Testis (tissue), 3 donors: Measurements from ENCODE around the gene PIH1D1. TPM values are rescaled to one million over a fixed set of nuclear protein-coding genes. Genes with fewer than 3 reads are reported as not detected.

ENCODE experiments used
- DNase-seq: peaks from one replicate; pipeline ENCODE4 v3.0.0-alpha.2; 2019
- H3K27ac ChIP-seq, 2 donors: fragments of 200-600 bp; sonication (generic); one replicate each; pipeline ENCODE4 v1.5.1; 2019
- H3K27me3 ChIP-seq: fragments of 200-600 bp; sonication (generic); one replicate; pipeline ENCODE4 v1.5.1; 2019
- H3K36me3 ChIP-seq: fragments of 200-600 bp; sonication (generic); one replicate; pipeline ENCODE4 v1.5.1; 2017; ENCODE audit warnings: low read depth; ENCODE audit errors: missing control alignments
- H3K4me1 ChIP-seq: fragments of 200-600 bp; sonication (generic); one replicate; pipeline ENCODE4 v1.5.1; 2019
- H3K4me3 ChIP-seq, 2 donors: fragments of 200-600 bp; sonication (generic); one replicate each; pipeline ENCODE4 v1.5.1; 2017 to 2019
- H3K9me3 ChIP-seq: fragments of 200-600 bp; sonication (generic); one replicate; pipeline ENCODE4 v1.5.1; 2017
- POLR2A ChIP-seq: fragments of 450-650 bp; IDR thresholded peaks from one replicate; pipeline ENCODE4 v1.6.1; 2017; ENCODE audit warnings: antibody characterized with exemption, mild to moderate bottlenecking, moderate library complexity
- WGBS, 2 donors: methylation state at CpG; one replicate each; pipeline ENCODE4 v1.1.5; 2018; 5-methylcytosine and 5-hydroxymethylcytosine counted together
- intact Hi-C: fragments of 100-400 bp; cut with DNase I; formaldehyde crosslinking; loops from one replicate; pipeline ENCODE4 v1.15.1; 2023; ENCODE audit warnings: low total_unique reads
- polyA plus RNA-seq: library from polyadenylated mRNA; stranded (reverse); fragments of 350-450 nt; fragmentation: Illumina TruSeq; extraction: RNeasy Lipid Tissue Mini Kit (QIAGEN cat#74804); gene quantifications from one replicate; pipeline ENCODE4 v1.2.3, GENCODE V29; 2014; ENCODE audit warnings: low read depth, low replicate concordance; ENCODE audit not compliant: insufficient read depth
- total RNA-seq, 2 donors: library from RNA; depleted of rRNA; stranded (reverse); fragments of >200 nt; gene quantifications; one replicate each; pipeline ENCODE4 v1.2.3, GENCODE V29; 2016
- TF ChIP-seq, protein P1 (sequence below), 3 experiments: fragments of 450-650 bp in 2 of 3; fragments of 200-600 bp in 1 of 3; sonication (generic) in 1 of 3; IDR thresholded peaks; one replicate each; pipeline ENCODE4 v1.5.1; 2016 to 2019; ENCODE audit warnings: antibody characterized with exemption in 3 of 3, mild to moderate bottlenecking in 2 of 3, moderate library complexity in 1 of 3

Gene PIH1D1
- total and polyA plus RNA-seq, 3 donors from 2014 or later = 45.9 to 55.3 (median 49.6) TPM

DNA sequence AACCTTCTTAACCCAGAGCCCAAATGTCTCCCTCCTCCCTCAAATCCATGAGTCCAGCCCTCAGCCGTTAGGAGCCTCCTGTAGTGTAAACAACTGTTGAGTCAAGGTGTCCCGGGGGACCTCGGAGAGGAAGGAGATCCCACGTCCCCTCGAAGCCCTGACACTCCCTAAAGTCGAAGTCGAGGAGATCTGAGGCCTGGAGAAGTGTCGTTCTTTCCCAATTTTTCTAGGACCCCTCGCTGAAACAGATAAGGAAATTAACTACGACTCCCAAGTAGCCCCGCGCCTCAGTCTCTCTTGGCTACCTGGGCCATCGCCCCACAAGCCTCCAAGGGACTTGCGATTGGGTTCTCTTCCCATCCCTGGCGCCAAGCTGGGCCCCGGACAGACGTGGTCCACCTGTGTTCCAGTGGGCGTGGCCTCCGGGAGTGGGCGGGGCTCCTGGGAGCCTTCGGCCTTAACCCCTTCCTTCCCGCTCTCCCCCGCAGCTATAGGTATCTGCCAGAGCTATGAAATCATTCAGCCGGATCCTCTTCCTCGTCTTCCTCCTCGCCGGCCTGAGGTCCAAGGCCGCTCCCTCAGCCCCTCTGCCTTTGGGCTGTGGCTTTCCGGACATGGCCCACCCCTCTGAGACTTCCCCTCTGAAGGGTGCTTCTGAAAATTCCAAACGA, 25.6 kb downstream of the PIH1D1 start:
- DNase-seq = peak; percentile 50
- no peaks in the 10 kb centered on the region for H3K36me3 ChIP-seq
- no peak overlapping the region for H3K4me3 ChIP-seq
- 4 to 5% methylated on average over 22 to 30 of the region's 30 CpGs for WGBS, 2 donors
- no peaks in the 10 kb centered on the region for H3K9me3 ChIP-seq
- peaks cover 35% of the 10 kb centered on the region for H3K4me1 ChIP-seq
- no peak overlapping the region for H3K27ac ChIP-seq
- intact Hi-C loops = no loop called here
- H3K27me3 ChIP-seq = peaks cover 4% of the 10 kb centered on the region
- no peak for TF ChIP-seq POLR2A
- TF ChIP-seq, protein P1, sequence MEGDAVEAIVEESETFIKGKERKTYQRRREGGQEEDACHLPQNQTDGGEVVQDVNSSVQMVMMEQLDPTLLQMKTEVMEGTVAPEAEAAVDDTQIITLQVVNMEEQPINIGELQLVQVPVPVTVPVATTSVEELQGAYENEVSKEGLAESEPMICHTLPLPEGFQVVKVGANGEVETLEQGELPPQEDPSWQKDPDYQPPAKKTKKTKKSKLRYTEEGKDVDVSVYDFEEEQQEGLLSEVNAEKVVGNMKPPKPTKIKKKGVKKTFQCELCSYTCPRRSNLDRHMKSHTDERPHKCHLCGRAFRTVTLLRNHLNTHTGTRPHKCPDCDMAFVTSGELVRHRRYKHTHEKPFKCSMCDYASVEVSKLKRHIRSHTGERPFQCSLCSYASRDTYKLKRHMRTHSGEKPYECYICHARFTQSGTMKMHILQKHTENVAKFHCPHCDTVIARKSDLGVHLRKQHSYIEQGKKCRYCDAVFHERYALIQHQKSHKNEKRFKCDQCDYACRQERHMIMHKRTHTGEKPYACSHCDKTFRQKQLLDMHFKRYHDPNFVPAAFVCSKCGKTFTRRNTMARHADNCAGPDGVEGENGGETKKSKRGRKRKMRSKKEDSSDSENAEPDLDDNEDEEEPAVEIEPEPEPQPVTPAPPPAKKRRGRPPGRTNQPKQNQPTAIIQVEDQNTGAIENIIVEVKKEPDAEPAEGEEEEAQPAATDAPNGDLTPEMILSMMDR (IDR thresholded peaks at IDR 0.05) = no peak

DNA sequence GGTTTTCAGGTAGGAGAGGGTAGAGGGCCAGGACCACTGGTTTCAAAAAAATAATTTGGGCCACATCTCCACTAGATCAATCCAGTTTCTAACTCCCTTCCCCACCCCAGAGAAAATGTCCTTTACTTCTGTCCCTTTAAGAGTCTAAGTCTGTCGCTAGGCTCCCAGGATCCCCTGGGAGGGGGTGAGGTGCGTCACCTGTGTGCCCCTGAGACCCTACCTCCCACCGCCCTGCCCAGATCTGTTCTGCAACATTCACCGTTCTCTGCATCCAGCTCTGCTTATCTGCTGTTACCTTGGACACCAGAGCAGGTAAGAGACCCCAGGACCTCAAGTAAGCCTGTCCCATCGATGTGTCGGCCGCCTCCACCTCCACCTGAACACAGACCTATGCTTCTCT, 26.4 kb downstream of the PIH1D1 start, which contains the start of gene GFY:
Gene GFY, plus strand, starts transcription at position 211 of the 400 bp plus-strand sequence. CDS start 1,043 bp downstream, outside the sequence.
- no peak within 1 kb of the TSS for H3K4me3 ChIP-seq
- TF ChIP-seq, protein P1 (IDR thresholded peaks at IDR 0.05) = no peak
- no peak for TF ChIP-seq POLR2A
- WGBS, 2 donors = 53 to 61% methylated on average over 7 of the region's 7 CpGs
- H3K27ac ChIP-seq = no peak within 1 kb of the TSS
- no peaks in the 10 kb centered on the region for H3K36me3 ChIP-seq
- no peak for DNase-seq
- no peaks in the 10 kb centered on the region for H3K9me3 ChIP-seq
- H3K27me3 ChIP-seq = peaks cover 4% of the 10 kb centered on the region
- intact Hi-C loops = no loop called here
- peaks cover 35% of the 10 kb centered on the region for H3K4me1 ChIP-seq

DNA sequence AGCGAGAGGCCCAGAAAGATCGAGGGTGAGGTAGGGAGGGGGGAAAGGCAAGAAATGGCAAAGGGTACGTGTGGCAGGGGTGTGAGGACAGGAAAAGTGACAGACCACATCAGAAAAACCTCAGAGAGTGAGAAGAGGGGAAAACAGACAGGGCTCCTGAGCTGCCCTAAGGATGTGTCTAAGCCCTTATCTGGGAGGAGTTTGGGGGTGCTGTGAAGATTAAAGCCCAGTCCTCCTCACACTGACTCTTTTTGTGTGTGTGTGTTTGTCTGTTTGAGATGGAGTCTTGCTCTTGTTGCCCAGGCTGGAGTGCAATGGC, 27.7 kb downstream of the PIH1D1 start:
- peaks cover 35% of the 10 kb centered on the region for H3K4me1 ChIP-seq
- peaks cover 4% of the 10 kb centered on the region for H3K27me3 ChIP-seq
- intact Hi-C loops = no loop called here

DNA sequence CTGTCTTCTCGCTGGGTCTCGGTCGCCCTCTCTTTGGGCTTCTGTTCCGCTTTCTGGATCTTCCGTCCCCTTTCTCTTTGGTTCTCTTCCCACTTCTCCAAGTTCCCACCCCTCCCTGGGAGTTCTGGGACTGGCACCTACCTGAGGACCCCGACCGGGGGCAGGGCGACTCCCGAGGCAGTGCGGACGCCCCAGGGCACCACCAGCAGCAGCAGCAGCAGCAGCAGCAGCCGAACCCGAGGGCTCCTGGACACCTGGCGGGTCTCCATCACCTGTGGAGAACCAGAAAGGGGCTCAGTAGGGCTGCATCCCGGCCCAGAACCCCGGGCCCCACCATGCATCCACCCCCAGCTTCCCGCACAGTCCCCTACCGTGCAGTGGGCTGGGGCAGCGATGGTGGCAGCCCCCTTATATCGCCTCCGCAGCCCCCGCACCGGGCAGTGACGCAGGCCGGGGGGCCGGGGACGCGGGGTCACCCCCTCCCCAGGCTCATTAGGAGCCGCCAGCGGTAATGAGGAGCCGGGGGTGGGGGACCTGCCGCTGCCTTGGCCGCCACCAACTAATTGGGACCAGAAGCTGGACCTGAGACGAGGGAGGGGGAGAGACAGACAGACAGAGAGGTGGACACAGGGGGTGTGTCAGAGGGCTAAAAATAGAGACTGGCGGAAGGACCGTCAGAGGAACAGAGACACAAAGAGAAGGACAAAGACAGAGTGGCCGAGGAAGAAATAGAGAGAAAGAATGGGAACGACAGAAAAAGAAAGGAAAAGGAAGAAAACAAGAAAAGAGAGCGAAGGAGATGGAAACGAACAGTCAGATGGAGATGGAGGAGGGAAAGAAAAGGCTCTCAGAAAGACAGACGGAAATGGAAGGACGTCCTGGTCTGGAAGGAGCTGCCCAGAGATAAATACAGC, 28.3 kb downstream of the PIH1D1 start, which contains the start of gene PTH2:
Gene PTH2, minus strand, starts transcription at position 371 of the 914 bp plus-strand sequence. Its CDS starts 102 bp downstream, at position 269.
- no peak for DNase-seq
- intact Hi-C loops = no loop called here
- WGBS, 2 donors = 5 to 6% methylated on average over 32 to 42 of the region's 42 CpGs
- peaks cover 4% of the 10 kb centered on the region for H3K27me3 ChIP-seq
- no peak within 1 kb of the TSS for H3K27ac ChIP-seq
- TF ChIP-seq POLR2A = no peak
- TF ChIP-seq, protein P1 (IDR thresholded peaks at IDR 0.05) = no peak
- no peaks in the 10 kb centered on the region for H3K36me3 ChIP-seq
- peaks cover 35% of the 10 kb centered on the region for H3K4me1 ChIP-seq
- peak within 1 kb of the TSS in 1 of 2 donors; percentile 10 for H3K4me3 ChIP-seq
- no peaks in the 10 kb centered on the region for H3K9me3 ChIP-seq

More for the DNA sequence above, 27.7 kb downstream of the PIH1D1 start:
- Histone ChIP-seq H3K27ac (no peak overlapping the region), H3K36me3 (no peaks in the 10 kb centered on the region), H3K4me3 (no peak overlapping the region), H3K9me3 (no peaks in the 10 kb centered on the region)
- DNase-seq = no peak
- no peak for TF ChIP-seq POLR2A
- TF ChIP-seq, protein P1 (IDR thresholded peaks at IDR 0.05) = no peak
- WGBS, 2 donors = 5 to 17% methylated on average over 3 of the region's 3 CpGs
